ENCODE data around the gene EFNB2. TPM values are rescaled to one million over a fixed set of nuclear protein-coding genes. Genes with fewer than 3 reads are reported as not detected.

The EFNB2 gene
- total RNA-seq, 2 donors from 2014 or later, result 15.5 to 17.4 TPM

- no peak for TF ChIP-seq CTCF (IDR thresholded peaks at IDR 0.05)
- H3K4me3 ChIP-seq, result no peak overlapping the region
- no peaks in the 10 kb centered on the region for H3K9me3 ChIP-seq
- no peaks in the 10 kb centered on the region for H3K4me1 ChIP-seq
- no peaks in the 10 kb centered on the region for H3K36me3 ChIP-seq
- no peaks in the 10 kb centered on the region for H3K27me3 ChIP-seq
- no peak overlapping the region for H3K27ac ChIP-seq
- no peak for DNase-seq (ENCODE audit: low spot score)
Measured at GRCh38 chr13:106443607-106444322, 91.7 kb downstream of the EFNB2 start.

- H3K9me3 ChIP-seq, result no peaks in the 10 kb centered on the region
- H3K27ac ChIP-seq, result no peak overlapping the region
- no peak for TF ChIP-seq CTCF (IDR thresholded peaks at IDR 0.05)
- H3K27me3 ChIP-seq, result no peaks in the 10 kb centered on the region
- no peak overlapping the region for H3K4me3 ChIP-seq
- no peaks in the 10 kb centered on the region for H3K4me1 ChIP-seq
- no peaks in the 10 kb centered on the region for H3K36me3 ChIP-seq
- DNase-seq (ENCODE audit: low spot score), result no peak
Measured at GRCh38 chr13:106440866-106441265, 94.6 kb downstream of the EFNB2 start.

Other genes starting within 250 kb of the EFNB2 start
- 10 to 100 TPM; 26.1 to 39.9 TPM for gene ARGLU1, start 32.5 kb upstream of the EFNB2 start, total RNA-seq

All from right atrium auricular region (tissue), 2 donors.